ENCODE results near the gene FCAR.

- TF ChIP-seq ELF1 (IDR thresholded peaks at IDR 0.05) (no peak), SMC3 (IDR thresholded peaks at IDR 0.05; ENCODE audit: low read depth, low read length) (no peak), JUND (IDR thresholded peaks at IDR 0.05) (no peak), PBX3 (IDR thresholded peaks at IDR 0.05) (no peak), TAF1 (IDR thresholded peaks at IDR 0.05; ENCODE audit: borderline replicate concordance, low read depth, low read length) (no peak), CTCF (IDR thresholded peaks at IDR 0.05) (no peak), SIN3A (IDR thresholded peaks at IDR 0.05; ENCODE audit: borderline replicate concordance, low read depth, low read length) (no peak)
Measured at GRCh38 chr19:54903303-54903702, 29.3 kb downstream of the FCAR start.
